Keratinocyte (primary cell): ENCODE data around the gene UPK3A. TPM values are rescaled to one million over a fixed set of nuclear protein-coding genes. Genes with fewer than 3 reads are reported as not detected.

Experiments
- DNase-seq: peaks from one replicate; pipeline ENCODE4 v3.0.0-alpha.2; 2011; ENCODE audit warnings: low read depth, missing footprints, low spot score
- FAIRE-seq: peaks from 2 replicates; lab custom pipeline; 2011; peaks lifted over from hg19 to GRCh38; lab: Jason Lieb, UNC
- H2AFZ ChIP-seq: 2 replicates; pipeline ENCODE4 v1.6.0; 2012; ENCODE audit warnings: low read length, control low read depth, inconsistent platforms; ENCODE audit not compliant: control insufficient read depth
- H3K27ac ChIP-seq: 2 replicates; pipeline ENCODE4 v1.5.1; 2011; ENCODE audit warnings: low read length; ENCODE audit not compliant: control insufficient read depth, insufficient read depth
- H3K27me3 ChIP-seq: 3 replicates; pipeline ENCODE4 v1.6.0; 2011; ENCODE audit warnings: low read length; ENCODE audit not compliant: control insufficient read depth, insufficient read depth; ENCODE audit errors: extremely low read depth
- H3K36me3 ChIP-seq, 2 experiments: 2 replicates in 1 of 2; 3 replicates in 1 of 2; pipeline ENCODE4 v1.5.1; 2011; ENCODE audit warnings: low read length in 2 of 2, mild to moderate bottlenecking in 1 of 2; ENCODE audit not compliant: control insufficient read depth in 2 of 2, insufficient read depth in 2 of 2; ENCODE audit errors: extremely low read depth in 1 of 2
- H3K4me1 ChIP-seq: 3 replicates; pipeline ENCODE4 v1.5.1; 2011; ENCODE audit warnings: low read length; ENCODE audit not compliant: control insufficient read depth, insufficient read depth; ENCODE audit errors: extremely low read depth
- H3K4me2 ChIP-seq: 3 replicates; pipeline ENCODE4 v1.6.0; 2011; ENCODE audit warnings: low read depth, low read length; ENCODE audit not compliant: control insufficient read depth, insufficient read depth; ENCODE audit errors: extremely low read depth
- H3K4me3 ChIP-seq, 3 experiments: fragments of 200-600 bp in 1 of 3; sonication (generic) in 1 of 3; 2 replicates in 2 of 3; 3 replicates in 1 of 3; pipeline ENCODE4 v1.5.1; 2011 to 2016; ENCODE audit warnings: low read length in 3 of 3, mild to moderate bottlenecking in 3 of 3, control low read depth in 2 of 3, inconsistent platforms in 1 of 3, low read depth in 1 of 3, mixed read lengths in 1 of 3, mixed run types in 1 of 3, moderate library complexity in 1 of 3; ENCODE audit not compliant: control insufficient read depth in 2 of 3, insufficient read depth in 2 of 3; ENCODE audit errors: extremely low read depth in 1 of 3
- H3K79me2 ChIP-seq: 2 replicates; pipeline ENCODE4 v1.6.0; 2012; ENCODE audit warnings: low read length; ENCODE audit not compliant: control insufficient read depth, insufficient read depth
- H3K9ac ChIP-seq: 3 replicates; pipeline ENCODE4 v1.6.0; 2011; ENCODE audit warnings: low read length; ENCODE audit not compliant: control insufficient read depth, insufficient read depth; ENCODE audit errors: extremely low read depth
- H3K9me1 ChIP-seq: 3 replicates; pipeline ENCODE4 v1.6.0; 2011; ENCODE audit warnings: low read length; ENCODE audit not compliant: control insufficient read depth, insufficient read depth; ENCODE audit errors: extremely low read depth
- H3K9me3 ChIP-seq: 2 replicates; pipeline ENCODE4 v1.5.1; 2012; ENCODE audit warnings: low read depth, low read length; ENCODE audit not compliant: control insufficient read depth
- H4K20me1 ChIP-seq: 3 replicates; pipeline ENCODE4 v1.6.0; 2011; ENCODE audit warnings: low read length; ENCODE audit not compliant: control insufficient read depth, insufficient read depth; ENCODE audit errors: extremely low read depth
- CTCF ChIP-seq, 3 experiments: IDR thresholded peaks in 1 of 3; conservative IDR thresholded peaks in 1 of 3; optimal IDR thresholded peaks in 1 of 3; 2 replicates in 2 of 3; 3 replicates in 1 of 3; pipeline versions ENCODE3 to v1.5.1; 2011; ENCODE audit warnings: low read length in 3 of 3, mild to moderate bottlenecking in 3 of 3, moderate library complexity in 2 of 3, control low read depth in 1 of 3, inconsistent platforms in 1 of 3; ENCODE audit not compliant: insufficient read depth in 2 of 3; ENCODE audit errors: extremely low read depth in 1 of 3
- EZH2 ChIP-seq: IDR thresholded peaks from one replicate; pipeline ENCODE4 v1.6.1; 2012; ENCODE audit warnings: inconsistent platforms, mild to moderate bottlenecking, low read length, moderate library complexity
- dilution Hi-C: fragments of 300-500 bp; cut with MboI; formaldehyde crosslinking; loops from one replicate; pipeline ENCODE4 v1.7.0; 2020; ENCODE audit warnings: low sequenced_read_pairs; ENCODE audit not compliant: extremely low pct_ligation_motif_present
- polyA plus RNA-seq, 5 experiments: library from polyadenylated mRNA; depleted of rRNA in 3 of 5; stranded (reverse) in 3 of 5; stranded (forward) in 1 of 5; unstranded in 1 of 5; fragments of >200 nt; gene quantifications; 1 replicate in 1 of 5; 2 replicates in 3 of 5; 3 replicates in 1 of 5; pipeline versions ENCODE4 v1.2.1 to v1.2.3, GENCODE V29; 2011 to 2012; ENCODE audit warnings: missing spikeins in 2 of 5, low read depth in 1 of 5, low replicate concordance in 1 of 5

The UPK3A gene
- polyA plus RNA-seq, 1 donor (not counting 4 experiments of a cell fraction or from before 2014, with no cell fraction given), result not detected

GRCh38 chr22:45240810-45241631 lies 43.7 kb upstream of the UPK3A start, which contains the start of gene KIAA0930:
KIAA0930 (minus strand) TSS chr22:45240894; CDS start chr22:45240703, 191 bp downstream.
- H3K4me2 ChIP-seq, result peak within 1 kb of the TSS; percentile 72

GRCh38 chr22:45242778-45243191 lies 42.0 kb upstream of the UPK3A start:
- H2AFZ ChIP-seq, result peak overlapping the region; percentile 40
- H3K36me3 ChIP-seq, result peaks cover 3 to 14% of the 10 kb centered on the region in 2 experiments
- no peaks in the 10 kb centered on the region for H3K27me3 ChIP-seq
- no peaks in the 10 kb centered on the region for H3K9me3 ChIP-seq
- DNase-seq (no peak), FAIRE-seq (no peak)
- peaks cover 41% of the 10 kb centered on the region for H3K4me1 ChIP-seq
- H4K20me1 ChIP-seq, result peaks cover 3% of the 10 kb centered on the region
- dilution Hi-C loops, result no loop called here
- peak in 2 of 3 experiments; percentile 13 to 60 for TF ChIP-seq CTCF (optimal IDR thresholded peaks at IDR 0.05 in 1 of 3, IDR thresholded peaks at IDR 0.05 in 1 of 3, conservative IDR thresholded peaks at IDR 0.05 in 1 of 3; ENCODE audit: extremely low read depth in 1 of 3, insufficient read depth in 2 of 3, low read length in 3 of 3)
- TF ChIP-seq EZH2, result no peak
- no peak overlapping the region for H3K4me2 ChIP-seq
- no peak overlapping the region for H3K4me3 ChIP-seq
- no peaks in the 10 kb centered on the region for H3K9me1 ChIP-seq
- H3K27ac ChIP-seq, result no peak overlapping the region
- no peak overlapping the region for H3K9ac ChIP-seq
- H3K79me2 ChIP-seq, result peaks cover 26% of the 10 kb centered on the region

More at GRCh38 chr22:45240810-45241631, 43.7 kb upstream of the UPK3A start, which contains the start of gene KIAA0930:
- Histone ChIP-seq H3K9me3 (no peaks in the 10 kb centered on the region), H3K4me1 (peaks cover 33% of the 10 kb centered on the region), H3K79me2 (peaks cover 43% of the 10 kb centered on the region), H3K4me3 (peak within 1 kb of the TSS; percentile 86 to 92 (median 87)), H3K9me1 (no peaks in the 10 kb centered on the region), H3K36me3 (peaks cover 17 to 30% of the 10 kb centered on the region in 2 experiments), H3K27me3 (no peaks in the 10 kb centered on the region), H2AFZ (peak within 1 kb of the TSS; percentile 13), H3K9ac (peak within 1 kb of the TSS; percentile 84), H4K20me1 (peaks cover 6% of the 10 kb centered on the region), H3K27ac (peak within 1 kb of the TSS; percentile 71)
- FAIRE-seq, result no peak
- TF ChIP-seq EZH2 (no peak), CTCF (optimal IDR thresholded peaks at IDR 0.05 in 1 of 3, IDR thresholded peaks at IDR 0.05 in 1 of 3, conservative IDR thresholded peaks at IDR 0.05 in 1 of 3; ENCODE audit: extremely low read depth in 1 of 3, insufficient read depth in 2 of 3, low read length in 3 of 3) (no peak)
- no peak for DNase-seq
- dilution Hi-C loops, result no loop called here
